GM12872 (cell line): Measurements from ENCODE around the gene KCNQ5.

Source experiments
- TF ChIP-seq, protein P1 (sequence below): IDR thresholded peaks from 3 replicates; pipeline ENCODE4 v1.5.1; 2011; ENCODE audit warnings: low read depth, mild to moderate bottlenecking, low read length, moderate library complexity; ENCODE audit not compliant: insufficient read depth

The KCNQ5 gene

DNA sequence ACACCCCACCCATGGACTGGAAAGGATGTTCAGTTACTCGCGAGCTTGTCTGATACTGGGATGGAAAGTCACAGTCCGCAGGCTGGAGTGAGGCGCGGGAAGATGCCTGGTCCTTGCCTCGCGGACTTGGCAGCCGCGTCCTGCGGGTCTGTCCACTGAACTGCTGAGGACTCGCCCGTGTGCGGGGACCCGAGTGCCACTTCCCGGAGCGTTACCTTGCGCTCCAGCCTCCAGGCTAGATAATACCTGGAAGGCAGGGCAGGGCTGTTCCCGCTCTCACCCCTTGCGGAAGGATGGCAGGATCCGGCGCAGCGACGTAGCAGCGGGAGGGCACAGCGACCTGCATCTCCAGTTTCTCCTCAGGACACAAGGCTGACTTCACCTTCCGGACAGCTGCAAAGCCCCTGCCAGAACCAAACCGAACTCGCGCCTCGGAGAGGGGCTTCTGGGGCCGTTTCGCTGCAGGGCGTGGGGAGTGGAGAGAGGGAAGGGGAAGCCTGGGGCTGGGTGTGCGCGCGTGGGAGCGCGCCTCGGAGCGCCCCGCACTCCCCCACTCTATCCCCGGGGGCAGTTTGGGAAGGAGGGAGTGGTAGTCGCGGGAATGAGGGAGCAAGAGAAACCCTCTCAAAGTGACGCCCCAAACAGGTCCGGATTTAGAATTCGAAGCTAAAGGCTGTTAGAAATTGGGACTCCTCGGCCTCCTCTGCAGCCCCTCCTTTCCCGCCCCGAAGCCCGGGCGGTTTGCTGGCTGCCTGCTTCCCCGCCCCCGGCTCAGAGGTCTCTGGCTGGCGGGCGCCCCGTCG is at the start of gene KCNQ5:
TSS of gene KCNQ5 (plus strand) at position 774 of the 803 bp plus-strand sequence.
- TF ChIP-seq, protein P1, sequence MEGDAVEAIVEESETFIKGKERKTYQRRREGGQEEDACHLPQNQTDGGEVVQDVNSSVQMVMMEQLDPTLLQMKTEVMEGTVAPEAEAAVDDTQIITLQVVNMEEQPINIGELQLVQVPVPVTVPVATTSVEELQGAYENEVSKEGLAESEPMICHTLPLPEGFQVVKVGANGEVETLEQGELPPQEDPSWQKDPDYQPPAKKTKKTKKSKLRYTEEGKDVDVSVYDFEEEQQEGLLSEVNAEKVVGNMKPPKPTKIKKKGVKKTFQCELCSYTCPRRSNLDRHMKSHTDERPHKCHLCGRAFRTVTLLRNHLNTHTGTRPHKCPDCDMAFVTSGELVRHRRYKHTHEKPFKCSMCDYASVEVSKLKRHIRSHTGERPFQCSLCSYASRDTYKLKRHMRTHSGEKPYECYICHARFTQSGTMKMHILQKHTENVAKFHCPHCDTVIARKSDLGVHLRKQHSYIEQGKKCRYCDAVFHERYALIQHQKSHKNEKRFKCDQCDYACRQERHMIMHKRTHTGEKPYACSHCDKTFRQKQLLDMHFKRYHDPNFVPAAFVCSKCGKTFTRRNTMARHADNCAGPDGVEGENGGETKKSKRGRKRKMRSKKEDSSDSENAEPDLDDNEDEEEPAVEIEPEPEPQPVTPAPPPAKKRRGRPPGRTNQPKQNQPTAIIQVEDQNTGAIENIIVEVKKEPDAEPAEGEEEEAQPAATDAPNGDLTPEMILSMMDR, result no peak

DNA sequence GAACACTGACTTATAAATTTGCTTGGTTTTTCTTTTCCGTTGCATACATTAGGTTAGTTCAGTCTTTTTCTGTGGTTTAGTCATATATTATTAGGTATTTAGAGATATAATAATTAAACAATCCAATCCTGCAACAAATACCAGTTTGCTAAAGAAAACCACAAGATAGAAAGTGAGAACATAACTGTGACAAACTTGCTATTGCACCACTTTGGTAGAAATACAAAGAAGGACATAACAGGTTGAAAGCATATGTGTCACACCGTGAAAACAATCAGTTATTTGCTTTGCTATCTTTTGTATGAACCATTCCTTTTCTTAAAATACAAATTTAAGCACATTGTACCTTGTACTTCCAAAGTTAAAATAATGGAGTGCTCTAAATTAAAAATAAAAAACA is 42.0 kb upstream of the KCNQ5 start:
- TF ChIP-seq, protein P1, result no peak

DNA sequence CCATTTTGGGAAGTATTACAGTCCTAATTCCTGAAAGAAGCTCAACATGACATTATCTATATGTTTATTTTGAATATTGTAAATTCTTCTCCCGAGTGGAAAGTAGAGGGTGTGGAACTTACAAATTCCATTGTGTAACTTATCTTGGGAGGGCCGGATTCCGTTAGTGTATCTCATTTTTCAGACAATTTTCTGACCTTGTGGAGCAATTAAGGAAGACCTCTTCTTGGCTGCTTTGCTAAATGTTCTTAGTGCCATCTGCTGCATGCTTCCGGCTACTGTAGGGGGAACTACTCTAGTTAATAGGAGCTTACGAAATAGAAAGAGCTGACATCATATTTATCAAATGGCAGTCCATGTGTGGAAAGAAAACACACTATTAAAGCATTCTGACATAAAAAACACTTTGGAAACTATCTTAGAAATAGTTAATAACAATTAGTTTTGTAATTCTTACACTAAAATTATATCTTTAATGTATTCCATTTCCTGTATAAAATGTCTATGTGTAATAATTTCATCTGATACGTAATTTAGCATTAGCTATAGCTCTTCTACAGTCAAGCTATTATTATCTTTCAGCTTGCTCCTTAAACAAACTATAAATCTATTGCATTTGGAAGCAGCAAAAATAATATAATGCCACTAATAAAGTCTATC is 41.5 kb upstream of the KCNQ5 start:
- TF ChIP-seq, protein P1, result peak; percentile 50

DNA sequence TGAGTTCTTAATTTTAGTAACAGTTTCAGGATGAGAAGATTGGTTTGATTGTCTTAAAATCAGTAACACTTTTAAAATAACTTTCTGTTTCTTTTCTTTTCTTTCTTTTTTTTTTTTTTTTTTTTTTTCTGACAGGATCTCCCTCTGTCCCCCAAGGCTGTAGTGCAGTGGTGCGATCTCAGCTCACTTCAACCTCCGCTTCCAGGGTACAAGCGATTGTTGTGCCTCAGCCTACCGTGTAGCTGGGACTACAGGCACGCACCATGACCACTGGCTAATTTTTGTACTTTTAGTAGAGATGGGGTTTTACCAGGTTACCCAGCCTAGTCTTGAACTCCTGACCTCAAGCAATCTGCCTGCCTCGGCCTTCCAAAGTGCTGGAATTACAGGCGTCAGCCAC is 33.7 kb upstream of the KCNQ5 start:
- TF ChIP-seq, protein P1, result no peak

DNA sequence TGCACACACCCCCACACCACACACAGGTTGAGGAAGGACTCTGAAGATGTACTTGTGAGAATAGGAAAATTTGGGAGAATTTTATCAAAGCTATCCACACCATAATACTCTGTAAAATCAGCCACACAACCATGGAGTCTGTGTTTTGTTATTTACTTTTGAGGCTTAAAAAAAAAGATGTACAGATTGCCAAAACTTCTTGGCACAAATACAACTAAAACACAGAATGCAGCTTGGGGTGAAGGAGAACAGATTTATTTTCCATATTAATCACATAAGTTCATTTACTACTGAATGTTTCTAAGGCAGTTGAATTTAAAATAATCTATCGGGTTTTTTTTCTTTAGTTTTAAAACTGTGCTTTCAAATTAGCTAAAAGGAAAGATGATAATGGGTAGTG is 32.8 kb upstream of the KCNQ5 start:
- TF ChIP-seq, protein P1, result no peak

DNA sequence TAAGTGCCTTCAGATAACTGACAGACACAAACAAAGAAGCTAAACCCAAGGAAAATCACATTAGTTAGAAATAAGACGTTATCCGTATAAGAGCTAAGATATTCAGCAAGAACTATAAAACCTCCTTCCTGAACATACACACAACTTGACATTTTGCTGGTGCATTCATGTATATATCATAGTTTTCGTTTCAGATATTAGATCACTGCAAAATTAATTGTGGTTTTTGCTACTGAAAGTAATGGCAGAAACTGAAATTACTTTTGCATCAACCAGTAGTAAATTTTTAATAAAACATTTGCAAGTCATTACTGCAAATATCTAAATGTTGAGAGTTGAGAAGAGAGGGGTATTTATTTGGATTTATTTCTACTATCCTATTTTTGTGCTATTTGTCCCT is 26.1 kb upstream of the KCNQ5 start:
- TF ChIP-seq, protein P1, result no peak

DNA sequence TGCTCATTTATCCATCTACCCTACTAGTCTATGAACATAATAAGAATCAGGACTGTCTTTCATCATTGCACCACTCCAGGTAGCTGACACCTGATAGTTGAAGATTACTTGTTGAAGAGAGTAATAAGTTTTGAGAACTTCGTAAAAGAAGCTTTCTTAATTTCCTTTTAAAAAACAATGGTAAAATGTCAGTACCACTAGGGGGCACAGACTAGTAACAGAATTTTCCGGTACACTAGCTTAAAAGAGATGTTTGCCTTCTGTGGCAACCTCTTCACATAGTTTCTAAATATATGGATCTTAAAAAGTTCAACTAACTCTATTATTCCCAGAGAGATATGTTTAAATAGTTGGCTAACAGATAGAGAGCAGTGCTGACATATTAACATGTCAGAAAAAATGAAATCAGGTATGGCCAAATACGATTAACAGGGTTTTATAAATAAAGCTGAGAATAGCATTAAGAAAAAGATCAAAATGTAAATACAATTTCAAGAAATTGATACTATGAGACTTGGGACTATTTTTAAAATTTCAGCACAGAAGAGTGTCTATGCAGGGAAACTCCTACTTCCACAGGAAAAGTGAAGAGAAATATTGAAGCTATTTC is 5.4 kb upstream of the KCNQ5 start:
- TF ChIP-seq, protein P1, result peak; percentile 59; the same call in 2 of the 3 replicates
